Panc1 (cell line): ENCODE measurements around the gene RPL10A. TPM values are rescaled to one million over a fixed set of nuclear protein-coding genes. Genes with fewer than 3 reads are reported as not detected.

Experiments
- ATAC-seq: fragments of 200-7000 bp; cut with Tn5 transposase; 2 replicates; pipeline ENCODE4 v1.9.1; 2020; ENCODE audit warnings: mild to moderate bottlenecking, moderate library complexity
- BruUV-seq: library from RNA; stranded (reverse); fragments of 400-500 nt; replicated peaks from 2 replicates; lab custom pipeline; 2021; lab: Mats Ljungman, UMichigan
- CTCF ChIA-PET: fragments of 300-600 bp; sonication (Branson Sonifier 250); formaldehyde crosslinking; loops from one replicate; lab custom pipeline; 2022; ENCODE audit warnings: antibody characterized with exemption; lab: Charles Lee
- POLR2A ChIA-PET: fragments of 300-600 bp; sonication (Branson Sonifier 250); formaldehyde crosslinking; loops from one replicate; lab custom pipeline; 2022; ENCODE audit warnings: antibody characterized with exemption; lab: Charles Lee
- DNase-seq: peaks from one replicate; pipeline ENCODE4 v3.0.0-alpha.2; 2010; ENCODE audit warnings: low read depth, low spot score
- H3K27ac ChIP-seq: 2 replicates; pipeline ENCODE4 v1.5.1; 2011; ENCODE audit warnings: mild to moderate bottlenecking, low read length, inconsistent platforms
- H3K27me3 ChIP-seq: fragments of 200-500 bp; sonication (Bioruptor generic); 2 replicates; pipeline ENCODE4 v1.6.0; 2014; ENCODE audit warnings: low read length, inconsistent platforms; ENCODE audit not compliant: control insufficient read depth, insufficient read depth
- H3K36me3 ChIP-seq: fragments of 200-500 bp; sonication (Bioruptor generic); 2 replicates; pipeline ENCODE4 v1.5.1; 2014; ENCODE audit warnings: inconsistent platforms, mild to moderate bottlenecking, low read length, moderate library complexity; ENCODE audit not compliant: control insufficient read depth, insufficient read depth
- H3K4me1 ChIP-seq: 2 replicates; pipeline ENCODE4 v1.5.1; 2011; ENCODE audit warnings: inconsistent platforms, mild to moderate bottlenecking, low read length, moderate library complexity; ENCODE audit not compliant: control insufficient read depth, insufficient read depth
- H3K4me3 ChIP-seq, 2 experiments: 2 replicates each; pipeline ENCODE4 v1.5.1; 2011 to 2012; ENCODE audit warnings: low read depth in 2 of 2, low read length in 2 of 2, mild to moderate bottlenecking in 2 of 2, inconsistent platforms in 1 of 2, moderate library complexity in 1 of 2
- H3K9me3 ChIP-seq: fragments of 200-500 bp; sonication (Bioruptor generic); 2 replicates; pipeline ENCODE4 v1.5.1; 2014; ENCODE audit warnings: low read depth, mild to moderate bottlenecking, inconsistent platforms, low read length, moderate library complexity; ENCODE audit not compliant: control insufficient read depth, insufficient read depth
- POLR2AphosphoS5 ChIP-seq: IDR thresholded peaks from 2 replicates; pipeline ENCODE4 v1.6.1; 2012; ENCODE audit warnings: mild to moderate bottlenecking, low read depth, low read length, moderate library complexity
- SIN3A ChIP-seq: IDR thresholded peaks from 2 replicates; pipeline ENCODE4 v1.6.1; 2012; ENCODE audit warnings: low read depth, mild to moderate bottlenecking, low read length, moderate library complexity, borderline replicate concordance; ENCODE audit not compliant: insufficient read depth
- in situ Hi-C: cut with HindIII; loops from 2 replicates; pipeline ENCODE4 v1.10.0; 2016; ENCODE audit warnings: low sequenced_read_pairs, low pct_unique_long_range_greater_than_20kb
- intact Hi-C: fragments of 100-400 bp; cut with micrococcal nuclease; formaldehyde crosslinking; loops from one replicate; pipeline ENCODE4 v1.10.0; 2022; ENCODE audit not compliant: unreplicated experiment
- microRNA-seq: library from miRNA; unstranded; fragments of <30 nt; microRNA quantifications from one replicate; pipeline ENCODE4 v1.1.0, GENCODE V29; 2020; ENCODE audit not compliant: unreplicated experiment
- total RNA-seq: library from RNA; stranded (reverse); gene quantifications from one replicate; pipeline ENCODE4 v1.2.1, GENCODE V29; 2021; ENCODE audit not compliant: unreplicated experiment
- TF ChIP-seq, protein P1 (sequence below), 2 experiments: IDR thresholded peaks; 2 replicates each; pipeline ENCODE4 v1.6.1; 2011 to 2012; ENCODE audit warnings: low read depth in 2 of 2, control low read depth in 1 of 2, low read length in 1 of 2, mild to moderate bottlenecking in 1 of 2, moderate library complexity in 1 of 2; ENCODE audit not compliant: insufficient read depth in 1 of 2
- TF ChIP-seq, protein P2 (sequence below): fragments of 450-650 bp; IDR thresholded peaks from 2 replicates; pipeline ENCODE4 v1.5.1; 2017; ENCODE audit warnings: mild to moderate bottlenecking

Gene RPL10A
- total RNA-seq, 1 experiment from 2014 or later: 732 TPM

DNA sequence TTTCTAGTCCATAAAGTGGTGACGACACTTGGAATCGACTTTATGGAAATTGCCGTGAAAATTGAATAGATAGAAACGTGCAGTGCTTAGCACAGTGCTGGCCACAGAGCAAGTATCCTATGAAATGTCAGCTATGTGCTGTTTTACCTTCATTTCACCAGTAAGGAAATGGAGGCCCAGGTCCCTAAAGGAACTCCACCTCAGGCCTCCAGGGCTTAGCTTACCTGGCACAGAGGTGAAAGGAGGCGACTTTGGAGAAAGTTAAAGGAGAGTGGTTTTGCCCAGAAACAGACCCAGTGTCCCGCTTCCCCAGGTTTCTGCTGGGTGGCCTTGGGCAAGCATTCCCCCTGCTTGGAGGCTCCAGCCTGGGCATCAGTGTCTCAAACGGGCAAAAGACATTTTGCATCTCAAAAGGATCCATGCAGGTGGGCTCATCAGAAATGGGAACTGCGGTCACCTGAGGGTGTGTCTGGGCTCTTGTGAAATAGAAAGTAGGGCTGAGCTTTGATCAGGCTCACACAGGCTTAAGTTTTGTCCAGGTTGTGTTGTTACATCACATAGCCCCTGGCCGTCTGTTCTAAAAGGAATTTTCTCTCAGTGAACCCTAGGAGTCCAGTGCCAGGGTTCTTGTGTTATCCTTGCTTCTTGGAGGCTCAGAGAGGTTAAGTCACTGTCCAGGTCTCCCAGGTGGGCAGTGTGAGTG, 51.3 kb downstream of the RPL10A start:
- BruUV-seq: no TSS peak
- no peaks in the 10 kb centered on the region for H3K4me1 ChIP-seq
- H3K4me3 ChIP-seq: no peak overlapping the region
- ChIA-PET POLR2A (no interaction called here), CTCF (no interaction called here)
- H3K36me3 ChIP-seq: no peaks in the 10 kb centered on the region
- TF ChIP-seq SIN3A (no peak), POLR2AphosphoS5 (no peak)
- TF ChIP-seq, protein P1, sequence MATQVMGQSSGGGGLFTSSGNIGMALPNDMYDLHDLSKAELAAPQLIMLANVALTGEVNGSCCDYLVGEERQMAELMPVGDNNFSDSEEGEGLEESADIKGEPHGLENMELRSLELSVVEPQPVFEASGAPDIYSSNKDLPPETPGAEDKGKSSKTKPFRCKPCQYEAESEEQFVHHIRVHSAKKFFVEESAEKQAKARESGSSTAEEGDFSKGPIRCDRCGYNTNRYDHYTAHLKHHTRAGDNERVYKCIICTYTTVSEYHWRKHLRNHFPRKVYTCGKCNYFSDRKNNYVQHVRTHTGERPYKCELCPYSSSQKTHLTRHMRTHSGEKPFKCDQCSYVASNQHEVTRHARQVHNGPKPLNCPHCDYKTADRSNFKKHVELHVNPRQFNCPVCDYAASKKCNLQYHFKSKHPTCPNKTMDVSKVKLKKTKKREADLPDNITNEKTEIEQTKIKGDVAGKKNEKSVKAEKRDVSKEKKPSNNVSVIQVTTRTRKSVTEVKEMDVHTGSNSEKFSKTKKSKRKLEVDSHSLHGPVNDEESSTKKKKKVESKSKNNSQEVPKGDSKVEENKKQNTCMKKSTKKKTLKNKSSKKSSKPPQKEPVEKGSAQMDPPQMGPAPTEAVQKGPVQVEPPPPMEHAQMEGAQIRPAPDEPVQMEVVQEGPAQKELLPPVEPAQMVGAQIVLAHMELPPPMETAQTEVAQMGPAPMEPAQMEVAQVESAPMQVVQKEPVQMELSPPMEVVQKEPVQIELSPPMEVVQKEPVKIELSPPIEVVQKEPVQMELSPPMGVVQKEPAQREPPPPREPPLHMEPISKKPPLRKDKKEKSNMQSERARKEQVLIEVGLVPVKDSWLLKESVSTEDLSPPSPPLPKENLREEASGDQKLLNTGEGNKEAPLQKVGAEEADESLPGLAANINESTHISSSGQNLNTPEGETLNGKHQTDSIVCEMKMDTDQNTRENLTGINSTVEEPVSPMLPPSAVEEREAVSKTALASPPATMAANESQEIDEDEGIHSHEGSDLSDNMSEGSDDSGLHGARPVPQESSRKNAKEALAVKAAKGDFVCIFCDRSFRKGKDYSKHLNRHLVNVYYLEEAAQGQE (IDR thresholded peaks at IDR 0.05; ENCODE audit: insufficient read depth in 1 of 2, low read depth in 2 of 2, low read length in 1 of 2): no peak
- TF ChIP-seq, protein P2, sequence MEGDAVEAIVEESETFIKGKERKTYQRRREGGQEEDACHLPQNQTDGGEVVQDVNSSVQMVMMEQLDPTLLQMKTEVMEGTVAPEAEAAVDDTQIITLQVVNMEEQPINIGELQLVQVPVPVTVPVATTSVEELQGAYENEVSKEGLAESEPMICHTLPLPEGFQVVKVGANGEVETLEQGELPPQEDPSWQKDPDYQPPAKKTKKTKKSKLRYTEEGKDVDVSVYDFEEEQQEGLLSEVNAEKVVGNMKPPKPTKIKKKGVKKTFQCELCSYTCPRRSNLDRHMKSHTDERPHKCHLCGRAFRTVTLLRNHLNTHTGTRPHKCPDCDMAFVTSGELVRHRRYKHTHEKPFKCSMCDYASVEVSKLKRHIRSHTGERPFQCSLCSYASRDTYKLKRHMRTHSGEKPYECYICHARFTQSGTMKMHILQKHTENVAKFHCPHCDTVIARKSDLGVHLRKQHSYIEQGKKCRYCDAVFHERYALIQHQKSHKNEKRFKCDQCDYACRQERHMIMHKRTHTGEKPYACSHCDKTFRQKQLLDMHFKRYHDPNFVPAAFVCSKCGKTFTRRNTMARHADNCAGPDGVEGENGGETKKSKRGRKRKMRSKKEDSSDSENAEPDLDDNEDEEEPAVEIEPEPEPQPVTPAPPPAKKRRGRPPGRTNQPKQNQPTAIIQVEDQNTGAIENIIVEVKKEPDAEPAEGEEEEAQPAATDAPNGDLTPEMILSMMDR: no peak
- H3K9me3 ChIP-seq: no peaks in the 10 kb centered on the region
- no peak for ATAC-seq
- intact Hi-C loops (no loop called here), in situ Hi-C loops (no loop called here)
- no peak overlapping the region for H3K27ac ChIP-seq
- DNase-seq: no peak
- H3K27me3 ChIP-seq: no peaks in the 10 kb centered on the region

Small RNAs within 50 kb of the gene (microRNA-seq; reads per million reads assigned to microRNA genes)
- gene MIR7111: 5.1 reads per million, percentile 14 among the genes with 10 or more reads in this experiment

Other genes starting within 250 kb of the RPL10A start
- gene ZNF76, start 208.7 kb upstream of the RPL10A start, total RNA-seq: 41.5 TPM
- gene DEF6, start 170.6 kb upstream of the RPL10A start, total RNA-seq: 0.59 TPM
- gene PPARD, start 125.8 kb upstream of the RPL10A start, total RNA-seq: 14.4 TPM
- 4.3 TPM for gene FANCE, start 16.1 kb upstream of the RPL10A start, total RNA-seq
- 10.7 TPM for gene TEAD3, start 28.7 kb downstream of the RPL10A start, total RNA-seq
- not detected for gene TULP1, start 44.5 kb downstream of the RPL10A start, total RNA-seq
- 25.2 TPM for gene FKBP5, start 220.5 kb downstream of the RPL10A start, total RNA-seq